GM12801 (cell line): ENCODE data around the gene ZNF19.

Experiments used
- TF ChIP-seq, protein P1 (sequence below): IDR thresholded peaks from one replicate; pipeline ENCODE4 v1.5.1; 2011; ENCODE audit warnings: control low read depth; ENCODE audit not compliant: insufficient read length; ENCODE audit errors: extremely low read depth

ZNF19 gene

DNA sequence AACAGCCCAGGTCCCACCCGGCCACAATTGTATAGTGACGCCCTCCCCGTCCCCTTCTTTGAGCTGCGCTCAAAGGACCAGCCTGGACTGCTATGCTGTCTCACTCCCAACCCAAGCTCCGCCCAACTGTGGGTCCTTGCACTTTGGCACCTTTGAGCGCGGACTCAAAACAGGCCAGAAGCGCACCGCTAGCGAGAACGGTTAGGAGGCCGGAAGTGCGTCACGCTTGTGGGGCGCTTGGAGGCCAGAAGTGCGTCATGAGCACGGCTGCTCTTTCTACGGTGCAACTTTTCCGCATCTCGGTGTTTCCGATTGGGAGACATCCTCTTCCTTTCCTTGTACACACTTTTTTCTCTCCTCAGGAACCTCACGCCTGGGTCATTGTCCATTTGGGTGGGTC is at the start of gene ZNF19:
ZNF19 (minus strand) TSS at position 203 of the 400 bp plus-strand sequence. CDS start 7,210 bp downstream, outside the sequence.
- TF ChIP-seq, protein P1, sequence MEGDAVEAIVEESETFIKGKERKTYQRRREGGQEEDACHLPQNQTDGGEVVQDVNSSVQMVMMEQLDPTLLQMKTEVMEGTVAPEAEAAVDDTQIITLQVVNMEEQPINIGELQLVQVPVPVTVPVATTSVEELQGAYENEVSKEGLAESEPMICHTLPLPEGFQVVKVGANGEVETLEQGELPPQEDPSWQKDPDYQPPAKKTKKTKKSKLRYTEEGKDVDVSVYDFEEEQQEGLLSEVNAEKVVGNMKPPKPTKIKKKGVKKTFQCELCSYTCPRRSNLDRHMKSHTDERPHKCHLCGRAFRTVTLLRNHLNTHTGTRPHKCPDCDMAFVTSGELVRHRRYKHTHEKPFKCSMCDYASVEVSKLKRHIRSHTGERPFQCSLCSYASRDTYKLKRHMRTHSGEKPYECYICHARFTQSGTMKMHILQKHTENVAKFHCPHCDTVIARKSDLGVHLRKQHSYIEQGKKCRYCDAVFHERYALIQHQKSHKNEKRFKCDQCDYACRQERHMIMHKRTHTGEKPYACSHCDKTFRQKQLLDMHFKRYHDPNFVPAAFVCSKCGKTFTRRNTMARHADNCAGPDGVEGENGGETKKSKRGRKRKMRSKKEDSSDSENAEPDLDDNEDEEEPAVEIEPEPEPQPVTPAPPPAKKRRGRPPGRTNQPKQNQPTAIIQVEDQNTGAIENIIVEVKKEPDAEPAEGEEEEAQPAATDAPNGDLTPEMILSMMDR: no peak

- TF ChIP-seq, protein P1: no peak
Measured at GRCh38 chr16:71537643-71538042, 48.5 kb upstream of the ZNF19 start.

DNA sequence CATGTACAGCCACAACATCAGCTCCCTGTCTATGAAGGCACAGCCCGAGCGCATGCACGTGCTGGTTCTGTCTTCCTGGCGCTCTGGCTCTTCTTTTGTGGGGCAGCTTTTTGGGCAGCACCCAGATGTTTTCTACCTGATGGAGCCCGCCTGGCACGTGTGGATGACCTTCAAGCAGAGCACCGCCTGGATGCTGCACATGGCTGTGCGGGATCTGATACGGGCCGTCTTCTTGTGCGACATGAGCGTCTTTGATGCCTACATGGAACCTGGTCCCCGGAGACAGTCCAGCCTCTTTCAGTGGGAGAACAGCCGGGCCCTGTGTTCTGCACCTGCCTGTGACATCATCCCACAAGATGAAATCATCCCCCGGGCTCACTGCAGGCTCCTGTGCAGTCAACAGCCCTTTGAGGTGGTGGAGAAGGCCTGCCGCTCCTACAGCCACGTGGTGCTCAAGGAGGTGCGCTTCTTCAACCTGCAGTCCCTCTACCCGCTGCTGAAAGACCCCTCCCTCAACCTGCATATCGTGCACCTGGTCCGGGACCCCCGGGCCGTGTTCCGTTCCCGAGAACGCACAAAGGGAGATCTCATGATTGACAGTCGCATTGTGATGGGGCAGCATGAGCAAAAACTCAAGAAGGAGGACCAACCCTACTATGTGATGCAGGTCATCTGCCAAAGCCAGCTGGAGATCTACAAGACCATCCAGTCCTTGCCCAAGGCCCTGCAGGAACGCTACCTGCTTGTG is 47.8 kb upstream of the ZNF19 start:
- TF ChIP-seq, protein P1: no peak

GRCh38 chr16:71532366-71532765 is 43.2 kb upstream of the ZNF19 start:
- TF ChIP-seq, protein P1: no peak

- TF ChIP-seq, protein P1: no peak
Measured at GRCh38 chr16:71528863-71529262, 39.7 kb upstream of the ZNF19 start.

GRCh38 chr16:71528257-71528656 is 39.1 kb upstream of the ZNF19 start:
- TF ChIP-seq, protein P1: no peak

DNA sequence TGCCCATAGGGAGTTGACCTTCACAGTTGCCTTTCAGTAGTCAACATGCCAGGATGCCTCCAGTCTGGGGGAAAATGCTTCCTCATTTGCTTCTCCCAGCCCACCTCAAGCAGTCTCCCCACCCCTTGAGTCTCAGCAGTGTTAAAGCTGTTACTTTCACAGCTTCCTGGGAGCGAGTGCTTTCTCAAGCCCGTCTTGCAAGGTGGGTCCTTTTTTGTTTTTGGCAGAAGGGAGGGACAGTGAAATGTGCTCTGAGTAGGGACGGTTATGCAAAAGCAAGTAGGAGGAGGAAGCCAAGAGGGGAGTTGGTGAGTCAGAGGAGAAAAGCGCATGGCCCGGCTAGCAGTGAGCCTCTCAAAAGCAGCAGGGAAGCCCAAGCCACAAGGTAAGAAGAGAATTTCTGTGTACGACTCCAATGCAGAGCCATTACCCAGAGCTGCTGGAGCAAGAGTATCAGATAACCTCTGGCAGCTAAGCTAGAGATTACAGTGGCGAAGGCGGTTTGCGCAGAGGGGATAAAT is 37.0 kb upstream of the ZNF19 start, which contains the start of gene CHST4:
CHST4 (plus strand) TSS at position 316 of the 521 bp plus-strand sequence. CDS start 10,252 bp downstream, outside the sequence.
- TF ChIP-seq, protein P1: no peak
